IMR-90 (cell line): ENCODE measurements around the gene CD2AP. TPM values are rescaled to one million over a fixed set of nuclear protein-coding genes. Genes with fewer than 3 reads are reported as not detected.

Experiments used
- ATAC-seq: fragments of 200-7000 bp; cut with Tn5 transposase; 2 replicates; pipeline ENCODE4 v1.9.1; 2020; ENCODE audit warnings: low read depth, mild to moderate bottlenecking, moderate library complexity
- BruUV-seq: library from RNA; stranded (reverse); fragments of 400-500 nt; replicated peaks from 2 replicates; lab custom pipeline; 2021; lab: Mats Ljungman, UMichigan
- CTCF ChIA-PET: fragments of 300-600 bp; formaldehyde crosslinking; extraction: SDS; loops from one replicate; lab custom pipeline; 2021; ENCODE audit warnings: antibody characterized with exemption; lab: Yijun Ruan, JAX
- POLR2A ChIA-PET: fragments of 300-600 bp; sonication (Branson Sonifier 250); formaldehyde crosslinking; loops from one replicate; lab custom pipeline; 2022; ENCODE audit warnings: antibody characterized with exemption; ENCODE audit not compliant: unreplicated experiment; lab: Charles Lee
- DNase-seq: peaks from one replicate; pipeline ENCODE4 v3.0.0; 2013
- H2AFZ ChIP-seq: replicated peaks from 2 replicates; pipeline ENCODE3; 2013; ENCODE audit warnings: low read length, mild to moderate bottlenecking; ENCODE audit not compliant: poor library complexity
- H2AK5ac ChIP-seq: 2 replicates; pipeline ENCODE4 v1.6.1; 2013; ENCODE audit warnings: low read depth, low read length, inconsistent platforms
- H2AK9ac ChIP-seq: replicated peaks from 2 replicates; pipeline ENCODE3; 2013; ENCODE audit warnings: mild to moderate bottlenecking, low read depth, low read length, moderate library complexity; ENCODE audit not compliant: poor library complexity
- H2BK120ac ChIP-seq: 2 replicates; pipeline ENCODE4 v1.6.1; 2013; ENCODE audit warnings: low read depth, low read length, inconsistent platforms
- H2BK15ac ChIP-seq: 3 replicates; pipeline ENCODE4 v1.6.1; 2013; ENCODE audit warnings: low read depth, low read length, inconsistent platforms
- H2BK20ac ChIP-seq: 2 replicates; pipeline ENCODE4 v1.6.1; 2013; ENCODE audit warnings: low read depth, mild to moderate bottlenecking, inconsistent platforms, low read length, moderate library complexity
- H2BK5ac ChIP-seq: 2 replicates; pipeline ENCODE4 v1.6.1; 2013; ENCODE audit warnings: mild to moderate bottlenecking, low read depth, low read length, inconsistent platforms; ENCODE audit not compliant: poor library complexity, severe bottlenecking
- H3K14ac ChIP-seq: replicated peaks from 2 replicates; pipeline ENCODE4 v1.6.1; 2013; ENCODE audit warnings: low read depth, low read length, inconsistent platforms
- H3K18ac ChIP-seq: 2 replicates; pipeline ENCODE4 v1.6.1; 2013; ENCODE audit warnings: low read depth, low read length, control low read depth
- H3K23ac ChIP-seq: 2 replicates; pipeline ENCODE4 v1.6.1; 2013; ENCODE audit warnings: low read depth, low read length, inconsistent platforms
- H3K27ac ChIP-seq: 2 replicates; pipeline ENCODE4 v1.5.1; 2013; ENCODE audit warnings: mild to moderate bottlenecking, control low read depth, low read length; ENCODE audit not compliant: insufficient read depth
- H3K27me3 ChIP-seq: 2 replicates; pipeline ENCODE4 v1.6.1; 2013; ENCODE audit warnings: low read length; ENCODE audit not compliant: control insufficient read depth, insufficient read depth
- H3K36me3 ChIP-seq: 2 replicates; pipeline ENCODE4 v1.6.1; 2013; ENCODE audit warnings: low read length, mixed read lengths; ENCODE audit not compliant: control insufficient read depth, insufficient read depth
- H3K4ac ChIP-seq: 2 replicates; pipeline ENCODE4 v1.6.1; 2013; ENCODE audit warnings: low read depth, low read length, inconsistent platforms
- H3K4me1 ChIP-seq: 2 replicates; pipeline ENCODE4 v1.6.1; 2013; ENCODE audit warnings: low read length, mixed read lengths; ENCODE audit not compliant: control insufficient read depth, insufficient read depth
- H3K4me2 ChIP-seq: 2 replicates; pipeline ENCODE4 v1.6.1; 2013; ENCODE audit warnings: low read depth, mild to moderate bottlenecking, control low read depth, low read length, moderate library complexity
- H3K4me3 ChIP-seq: 2 replicates; pipeline ENCODE4 v1.5.1; 2013; ENCODE audit warnings: low read depth, mild to moderate bottlenecking, control low read depth, low read length, moderate library complexity; ENCODE audit not compliant: insufficient read depth
- H3K56ac ChIP-seq: 2 replicates; pipeline ENCODE4 v1.6.1; 2013; ENCODE audit warnings: low read length, inconsistent platforms; ENCODE audit not compliant: insufficient read depth; ENCODE audit errors: extremely low read depth
- H3K79me1 ChIP-seq, 2 experiments: 2 replicates each; pipeline ENCODE4 v1.6.1; 2013; ENCODE audit warnings: low read length in 2 of 2, inconsistent platforms in 1 of 2, low read depth in 1 of 2
- H3K9ac ChIP-seq: 2 replicates; pipeline ENCODE4 v1.6.1; 2013; ENCODE audit warnings: low read depth, low read length, control low read depth
- H3K9me1 ChIP-seq: 2 replicates; pipeline ENCODE4 v1.6.1; 2013; ENCODE audit warnings: low read length, inconsistent platforms; ENCODE audit not compliant: insufficient read depth
- H3K9me3 ChIP-seq: 2 replicates; pipeline ENCODE4 v1.6.1; 2013; ENCODE audit warnings: low read length; ENCODE audit not compliant: control insufficient read depth, insufficient read depth
- H4K20me1 ChIP-seq: 2 replicates; pipeline ENCODE4 v1.6.1; 2013; ENCODE audit warnings: low read length, inconsistent platforms; ENCODE audit not compliant: insufficient read depth
- H4K5ac ChIP-seq: 2 replicates; pipeline ENCODE4 v1.6.1; 2013; ENCODE audit warnings: mild to moderate bottlenecking, low read depth, low read length, control low read depth
- H4K8ac ChIP-seq, 2 experiments: 2 replicates each; pipeline ENCODE4 v1.6.1; 2013; ENCODE audit warnings: low read depth in 2 of 2, low read length in 2 of 2, control low read depth in 1 of 2, inconsistent platforms in 1 of 2
- H4K91ac ChIP-seq: 2 replicates; pipeline ENCODE4 v1.6.1; 2013; ENCODE audit warnings: low read depth, low read length, inconsistent platforms; ENCODE audit not compliant: insufficient read depth
- CEBPB ChIP-seq: IDR thresholded peaks from 2 replicates; pipeline ENCODE4 v1.6.1; 2012; ENCODE audit warnings: low read depth, low read length, improper control_type of control experiment
- FOS ChIP-seq: fragments of 150-350 bp; IDR thresholded peaks from 2 replicates; pipeline ENCODE4 v1.6.1; 2016; ENCODE audit warnings: low read depth, low read length
- MAZ ChIP-seq: IDR thresholded peaks from 2 replicates; pipeline ENCODE4 v1.6.1; 2012; ENCODE audit warnings: low read depth, mild to moderate bottlenecking, low read length, improper control_type of control experiment, moderate library complexity, borderline replicate concordance
- MXI1 ChIP-seq: IDR thresholded peaks from 2 replicates; pipeline ENCODE4 v1.6.1; 2012; ENCODE audit warnings: low read depth, mild to moderate bottlenecking, low read length, moderate library complexity, borderline replicate concordance
- POLR2A ChIP-seq: IDR thresholded peaks from 2 replicates; pipeline ENCODE4 v1.6.1; 2012; ENCODE audit warnings: mild to moderate bottlenecking, low read depth, low read length
- RAD21 ChIP-seq: IDR thresholded peaks from 2 replicates; pipeline ENCODE4 v1.6.1; 2012; ENCODE audit warnings: low read length, improper control_type of control experiment
- RCOR1 ChIP-seq: IDR thresholded peaks from 2 replicates; pipeline ENCODE4 v1.6.1; 2012; ENCODE audit warnings: mild to moderate bottlenecking, low read length, improper control_type of control experiment; ENCODE audit not compliant: insufficient replicate concordance
- SMC3 ChIP-seq: fragments of 150-350 bp; IDR thresholded peaks from 2 replicates; pipeline ENCODE4 v1.6.1; 2016; ENCODE audit warnings: low read depth, mild to moderate bottlenecking, antibody characterized with exemption, low read length, moderate library complexity
- WGBS, 2 experiments: methylation state at CpG; one replicate each; pipeline versions ENCODE4 v1.1.5 to v1.1.7; 2013; ENCODE audit warnings: missing lambda C conversion rate in 2 of 2; ENCODE audit not compliant: insufficient read length in 1 of 2; ENCODE audit errors: extremely low coverage in 2 of 2; 5-methylcytosine and 5-hydroxymethylcytosine counted together
- dilution Hi-C: fragments of 300-500 bp; cut with HindIII; formaldehyde crosslinking; loops from one replicate; pipeline ENCODE4 v1.14.3; 2018; ENCODE audit warnings: low sequenced_read_pairs; ENCODE audit not compliant: unreplicated experiment
- in situ Hi-C: fragments of 300-500 bp; cut with MboI; formaldehyde crosslinking; loops from 3 replicates; pipeline ENCODE4 v1.14.3; 2019; ENCODE audit warnings: low sequenced_read_pairs, inconsistent platforms, mixed read lengths
- intact Hi-C: fragments of 100-400 bp; cut with micrococcal nuclease; formaldehyde crosslinking; loops from 2 replicates; pipeline ENCODE4 v1.10.0; 2022
- polyA plus RNA-seq, 3 experiments: library from polyadenylated mRNA; depleted of rRNA; stranded (reverse); fragments of >200 nt; gene quantifications; 2 replicates each; pipeline ENCODE4 v1.2.3, GENCODE V29; 2012; ENCODE audit warnings: low replicate concordance in 1 of 3
- total RNA-seq: library from RNA; depleted of rRNA; stranded (reverse); fragments of >200 nt; gene quantifications from 2 replicates; pipeline ENCODE4 v1.2.3, GENCODE V29; 2012
- TF ChIP-seq, protein P1 (sequence below): fragments of 150-350 bp; IDR thresholded peaks from 2 replicates; pipeline ENCODE4 v1.6.1; 2016; ENCODE audit warnings: low read depth, mild to moderate bottlenecking, low read length, moderate library complexity, borderline replicate concordance
- TF ChIP-seq, protein P2 (sequence below): fragments of 150-350 bp; IDR thresholded peaks from 2 replicates; pipeline ENCODE4 v1.6.1; 2017; ENCODE audit warnings: mild to moderate bottlenecking, antibody characterized with exemption, low read length, low read depth
- TF ChIP-seq, protein P3 (sequence below): conservative IDR thresholded peaks from 2 replicates; pipeline ENCODE4 v1.5.1; 2012; ENCODE audit warnings: mild to moderate bottlenecking, low read depth, low read length, improper control_type of control experiment

CD2AP gene
- total and polyA plus RNA-seq, 2 of the 4 experiments (the other 2 are of a cell fraction) = 5.3 to 7.5 TPM

DNA sequence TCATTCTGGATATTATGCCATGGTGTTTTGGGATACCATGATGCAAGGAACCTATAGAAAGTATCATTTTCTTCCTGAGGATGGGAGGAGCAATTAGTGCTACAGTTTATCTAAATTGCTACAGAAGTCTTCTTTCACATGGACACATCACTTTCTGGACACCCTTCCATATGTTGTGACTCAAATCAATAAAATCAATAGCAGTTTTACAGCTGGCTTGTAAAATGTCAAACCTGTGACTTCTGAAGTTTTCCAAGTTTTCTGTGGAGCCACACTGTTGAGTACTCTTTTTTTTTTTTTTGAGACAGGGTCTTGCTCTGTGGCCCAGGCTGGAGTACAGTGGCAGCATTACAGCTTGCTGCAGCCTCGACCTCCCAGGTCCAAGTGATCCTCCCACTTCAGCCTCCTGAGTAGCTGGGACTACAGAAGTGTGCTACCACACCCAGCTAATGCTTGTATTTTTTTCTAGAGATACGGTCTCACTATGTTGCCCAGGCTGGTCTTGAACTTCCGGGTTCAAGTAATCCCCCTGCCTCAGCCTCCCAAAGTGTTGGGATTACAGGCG lies 24.1 kb upstream of the CD2AP start:
- POLR2A ChIA-PET = no interaction called here
- no peak overlapping the region for H3K18ac ChIP-seq
- no peak overlapping the region for H2BK5ac ChIP-seq
- intact Hi-C loops (no loop called here), dilution Hi-C loops (no loop called here), in situ Hi-C loops (no loop called here)
- no peaks in the 10 kb centered on the region for H3K79me1 ChIP-seq
- no peak overlapping the region for H2AK9ac ChIP-seq
- H3K4me2 ChIP-seq = no peak overlapping the region
- no peaks in the 10 kb centered on the region for H4K20me1 ChIP-seq
- H3K27ac ChIP-seq = no peak overlapping the region
- H4K8ac ChIP-seq = no peak overlapping the region
- no peak overlapping the region for H3K4ac ChIP-seq
- no peak overlapping the region for H2AK5ac ChIP-seq
- H4K5ac ChIP-seq = no peak overlapping the region
- no TSS peak for BruUV-seq
- H2BK20ac ChIP-seq = no peak overlapping the region
- no peak overlapping the region for H2AFZ ChIP-seq
- no peak overlapping the region for H3K23ac ChIP-seq
- CTCF ChIA-PET = no interaction called here
- no peak overlapping the region for H2BK120ac ChIP-seq
- no peaks in the 10 kb centered on the region for H3K27me3 ChIP-seq
- no peak overlapping the region for H4K91ac ChIP-seq
- H3K9me1 ChIP-seq = no peaks in the 10 kb centered on the region
- no peak for ATAC-seq
- TF ChIP-seq CEBPB (no peak), POLR2A (no peak), MAZ (no peak), RCOR1 (no peak), MXI1 (no peak), FOS (no peak), SMC3 (no peak), RAD21 (no peak)
- TF ChIP-seq, protein P1, sequence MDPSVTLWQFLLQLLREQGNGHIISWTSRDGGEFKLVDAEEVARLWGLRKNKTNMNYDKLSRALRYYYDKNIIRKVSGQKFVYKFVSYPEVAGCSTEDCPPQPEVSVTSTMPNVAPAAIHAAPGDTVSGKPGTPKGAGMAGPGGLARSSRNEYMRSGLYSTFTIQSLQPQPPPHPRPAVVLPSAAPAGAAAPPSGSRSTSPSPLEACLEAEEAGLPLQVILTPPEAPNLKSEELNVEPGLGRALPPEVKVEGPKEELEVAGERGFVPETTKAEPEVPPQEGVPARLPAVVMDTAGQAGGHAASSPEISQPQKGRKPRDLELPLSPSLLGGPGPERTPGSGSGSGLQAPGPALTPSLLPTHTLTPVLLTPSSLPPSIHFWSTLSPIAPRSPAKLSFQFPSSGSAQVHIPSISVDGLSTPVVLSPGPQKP = no peak
- TF ChIP-seq, protein P2, sequence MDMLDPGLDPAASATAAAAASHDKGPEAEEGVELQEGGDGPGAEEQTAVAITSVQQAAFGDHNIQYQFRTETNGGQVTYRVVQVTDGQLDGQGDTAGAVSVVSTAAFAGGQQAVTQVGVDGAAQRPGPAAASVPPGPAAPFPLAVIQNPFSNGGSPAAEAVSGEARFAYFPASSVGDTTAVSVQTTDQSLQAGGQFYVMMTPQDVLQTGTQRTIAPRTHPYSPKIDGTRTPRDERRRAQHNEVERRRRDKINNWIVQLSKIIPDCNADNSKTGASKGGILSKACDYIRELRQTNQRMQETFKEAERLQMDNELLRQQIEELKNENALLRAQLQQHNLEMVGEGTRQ = no peak
- TF ChIP-seq, protein P3, sequence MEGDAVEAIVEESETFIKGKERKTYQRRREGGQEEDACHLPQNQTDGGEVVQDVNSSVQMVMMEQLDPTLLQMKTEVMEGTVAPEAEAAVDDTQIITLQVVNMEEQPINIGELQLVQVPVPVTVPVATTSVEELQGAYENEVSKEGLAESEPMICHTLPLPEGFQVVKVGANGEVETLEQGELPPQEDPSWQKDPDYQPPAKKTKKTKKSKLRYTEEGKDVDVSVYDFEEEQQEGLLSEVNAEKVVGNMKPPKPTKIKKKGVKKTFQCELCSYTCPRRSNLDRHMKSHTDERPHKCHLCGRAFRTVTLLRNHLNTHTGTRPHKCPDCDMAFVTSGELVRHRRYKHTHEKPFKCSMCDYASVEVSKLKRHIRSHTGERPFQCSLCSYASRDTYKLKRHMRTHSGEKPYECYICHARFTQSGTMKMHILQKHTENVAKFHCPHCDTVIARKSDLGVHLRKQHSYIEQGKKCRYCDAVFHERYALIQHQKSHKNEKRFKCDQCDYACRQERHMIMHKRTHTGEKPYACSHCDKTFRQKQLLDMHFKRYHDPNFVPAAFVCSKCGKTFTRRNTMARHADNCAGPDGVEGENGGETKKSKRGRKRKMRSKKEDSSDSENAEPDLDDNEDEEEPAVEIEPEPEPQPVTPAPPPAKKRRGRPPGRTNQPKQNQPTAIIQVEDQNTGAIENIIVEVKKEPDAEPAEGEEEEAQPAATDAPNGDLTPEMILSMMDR = no peak
- no peak overlapping the region for H2BK15ac ChIP-seq
- no peaks in the 10 kb centered on the region for H3K36me3 ChIP-seq
- H3K4me1 ChIP-seq = no peaks in the 10 kb centered on the region
- no CpG with 5 or more reads among the region's 4 CpGs for WGBS, 2 experiments
- H3K14ac ChIP-seq = no peak overlapping the region
- H3K9ac ChIP-seq = no peak overlapping the region
- no peak for DNase-seq
- H3K56ac ChIP-seq = no peak overlapping the region; the same call in 1 of the 2 replicates
- H3K4me3 ChIP-seq = no peak overlapping the region
- H3K9me3 ChIP-seq = no peaks in the 10 kb centered on the region
